K562 (cell line): ENCODE results near the gene SLC39A3. TPM values are rescaled to one million over a fixed set of nuclear protein-coding genes. Genes with fewer than 3 reads are reported as not detected.

Experiments used
- ARID1B ChIP-seq: fragments of 450-650 bp; IDR thresholded peaks from 2 replicates; pipeline ENCODE4 v1.6.1; 2016; ENCODE audit warnings: antibody characterized with exemption, mild to moderate bottlenecking, inconsistent platforms
- ATF4 ChIP-seq: fragments of 450-650 bp; formaldehyde crosslinking; IDR thresholded peaks from 2 replicates; pipeline ENCODE4 v1.4.0; 2022; ENCODE audit warnings: mild to moderate bottlenecking, moderate library complexity
- CBFA2T3 ChIP-seq: fragments of 450-650 bp; IDR thresholded peaks from 2 replicates; pipeline ENCODE4 v1.6.1; 2017
- CHCHD3 ChIP-seq: fragments of 250-450 bp; sonication (Bioruptor Pico); IDR thresholded peaks from 2 replicates; pipeline ENCODE4 v2.1.2; 2022; ENCODE audit warnings: mild to moderate bottlenecking
- COPS2 ChIP-seq: fragments of 450-650 bp; conservative IDR thresholded peaks from 2 replicates; pipeline ENCODE4 v1.6.1; 2016; ENCODE audit warnings: mild to moderate bottlenecking, moderate library complexity
- ELF1 ChIP-seq: fragments of 200-800 bp; sonication (Bioruptor generic); IDR thresholded peaks from 2 replicates; pipeline ENCODE4 v1.6.1; 2016; ENCODE audit warnings: missing genetic modification characterization, missing compliant biosample characterization
- HDAC2 ChIP-seq: fragments of 450-650 bp; IDR thresholded peaks from 2 replicates; pipeline ENCODE4 v1.6.1; 2016; ENCODE audit warnings: mild to moderate bottlenecking
- HMG20B ChIP-seq: fragments of 250-450 bp; sonication (Bioruptor Pico); IDR thresholded peaks from 2 replicates; pipeline ENCODE4 v1.5.0; 2021; ENCODE audit warnings: mild to moderate bottlenecking
- HMGXB4 ChIP-seq: sonication (generic); formaldehyde crosslinking; IDR thresholded peaks from 2 replicates; pipeline ENCODE4 v1.8.1; 2023; ENCODE audit warnings: mild to moderate bottlenecking, missing genetic modification reagents
- NFATC3 ChIP-seq: fragments of 450-650 bp; IDR thresholded peaks from 2 replicates; pipeline ENCODE4 v1.6.1; 2017; ENCODE audit warnings: mild to moderate bottlenecking
- NFXL1 ChIP-seq: fragments of 450-650 bp; formaldehyde crosslinking; IDR thresholded peaks from 2 replicates; pipeline ENCODE4 v1.4.0; 2021; ENCODE audit warnings: mild to moderate bottlenecking
- NR2C2 ChIP-seq, 2 experiments: fragments of 200-800 bp in 1 of 2; sonication (Bioruptor generic) in 1 of 2; sonication (generic) in 1 of 2; formaldehyde crosslinking in 1 of 2; IDR thresholded peaks; 2 replicates each; pipeline versions ENCODE4 v1.6.1 to v1.8.0; 2016 to 2022; ENCODE audit warnings: mild to moderate bottlenecking in 1 of 2, missing compliant biosample characterization in 1 of 2, missing genetic modification characterization in 1 of 2, missing genetic modification reagents in 1 of 2
- RBM22 ChIP-seq: fragments of 200-400 bp; formaldehyde crosslinking; IDR thresholded peaks from 2 replicates; pipeline ENCODE4 v1.6.1; 2018; ENCODE audit warnings: low read length, low read depth; ENCODE audit not compliant: poor library complexity, severe bottlenecking
- SIN3B ChIP-seq: fragments of 450-650 bp; IDR thresholded peaks from 2 replicates; pipeline ENCODE4 v1.6.1; 2017; ENCODE audit warnings: low read depth, mild to moderate bottlenecking, moderate library complexity
- SRSF3 ChIP-seq: fragments of 200-400 bp; formaldehyde crosslinking; IDR thresholded peaks from 2 replicates; pipeline ENCODE4 v1.6.1; 2016; ENCODE audit warnings: mild to moderate bottlenecking, low read length, moderate library complexity; ENCODE audit not compliant: insufficient read depth
- TGIF2 ChIP-seq: sonication (generic); formaldehyde crosslinking; IDR thresholded peaks from 2 replicates; pipeline ENCODE4 v1.8.1; 2022; ENCODE audit warnings: mild to moderate bottlenecking, missing genetic modification reagents, moderate library complexity
- ZNF3 ChIP-seq: fragments of 250-450 bp; sonication (Bioruptor Pico); IDR thresholded peaks from 2 replicates; pipeline ENCODE4 v1.5.0; 2021; ENCODE audit warnings: mild to moderate bottlenecking, moderate library complexity
- ZNF583 ChIP-seq: fragments of 250-450 bp; sonication (Bioruptor Pico); IDR thresholded peaks from 2 replicates; pipeline ENCODE4 v1.4.0; 2020
- ZNF584 ChIP-seq: fragments of 200-800 bp; sonication (Bioruptor generic); IDR thresholded peaks from 2 replicates; pipeline ENCODE4 v1.6.1; 2016; ENCODE audit warnings: low read depth, mild to moderate bottlenecking, missing genetic modification characterization, missing compliant biosample characterization
- polyA plus RNA-seq, 8 experiments: library from polyadenylated mRNA; depleted of rRNA in 4 of 8; stranded (reverse) in 5 of 8; unstranded in 3 of 8; fragments of >200 nt; fragmentation: Nextera tagmentation in 2 of 8; fragmentation: Illumina TruSeq in 1 of 8; extraction: Ambion mirVana in 2 of 8; extraction: Trizol in 1 of 8; gene quantifications; 2 replicates each; pipeline versions ENCODE4 v1.2.1 to v1.2.3, GENCODE V29; 2011 to 2014; ENCODE audit warnings: inconsistent platforms in 1 of 8, missing spikeins in 1 of 8
- total RNA-seq, 7 experiments: library from RNA; depleted of rRNA in 6 of 7; stranded (reverse); fragments of >200 nt in 6 of 7; fragmentation: Illumina TruSeq in 2 of 7; extraction: Trizol in 2 of 7; gene quantifications; 2 replicates each; pipeline versions ENCODE4 v1.2.1 to v1.2.3, GENCODE V29; 2011 to 2021; ENCODE audit warnings: low replicate concordance in 1 of 7
- TF ChIP-seq, protein P1 (sequence below): fragments of 250-450 bp; sonication (Bioruptor Pico); IDR thresholded peaks from 2 replicates; pipeline ENCODE4 v1.5.0; 2020; ENCODE audit warnings: mild to moderate bottlenecking, borderline replicate concordance
- TF ChIP-seq, protein P2 (sequence below): fragments of 450-650 bp; IDR thresholded peaks from 2 replicates; pipeline ENCODE4 v1.7.1; 2018; ENCODE audit warnings: mild to moderate bottlenecking, low read depth; ENCODE audit not compliant: partially characterized antibody

SLC39A3 gene
- total and polyA plus RNA-seq, 9 of the 15 experiments (the other 6 are each of a cell fraction or from before 2014, with no cell fraction given): 2.3 to 215 (median 127) TPM

- no peak for TF ChIP-seq ARID1B
- TF ChIP-seq, protein P1, sequence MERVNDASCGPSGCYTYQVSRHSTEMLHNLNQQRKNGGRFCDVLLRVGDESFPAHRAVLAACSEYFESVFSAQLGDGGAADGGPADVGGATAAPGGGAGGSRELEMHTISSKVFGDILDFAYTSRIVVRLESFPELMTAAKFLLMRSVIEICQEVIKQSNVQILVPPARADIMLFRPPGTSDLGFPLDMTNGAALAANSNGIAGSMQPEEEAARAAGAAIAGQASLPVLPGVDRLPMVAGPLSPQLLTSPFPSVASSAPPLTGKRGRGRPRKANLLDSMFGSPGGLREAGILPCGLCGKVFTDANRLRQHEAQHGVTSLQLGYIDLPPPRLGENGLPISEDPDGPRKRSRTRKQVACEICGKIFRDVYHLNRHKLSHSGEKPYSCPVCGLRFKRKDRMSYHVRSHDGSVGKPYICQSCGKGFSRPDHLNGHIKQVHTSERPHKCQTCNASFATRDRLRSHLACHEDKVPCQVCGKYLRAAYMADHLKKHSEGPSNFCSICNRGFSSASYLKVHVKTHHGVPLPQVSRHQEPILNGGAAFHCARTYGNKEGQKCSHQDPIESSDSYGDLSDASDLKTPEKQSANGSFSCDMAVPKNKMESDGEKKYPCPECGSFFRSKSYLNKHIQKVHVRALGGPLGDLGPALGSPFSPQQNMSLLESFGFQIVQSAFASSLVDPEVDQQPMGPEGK: no peak
- TF ChIP-seq ATF4 (CRISPR knock-in tag): peak; percentile 62; the same call in 1 of the 2 replicates
- peak; percentile 63; the same call in 1 of the 2 replicates for TF ChIP-seq ZNF584
- no peak for TF ChIP-seq NFXL1
- TF ChIP-seq HMGXB4 (CRISPR knock-in tag): no peak
- TF ChIP-seq ZNF583: peak; percentile 60; the same call in 1 of the 2 replicates
- no peak for TF ChIP-seq ZNF3
- peak; percentile 84 for TF ChIP-seq RBM22
- 0 out of 2 replicates have a peak, but pooled peaks have one; percentile 47 for TF ChIP-seq SRSF3
- TF ChIP-seq ELF1 (tag): no peak
- no peak for TF ChIP-seq HMG20B (CRISPR knock-in tag)
- no peak for TF ChIP-seq COPS2
- peak; percentile 74; the same call in 1 of the 2 replicates for TF ChIP-seq SIN3B
- TF ChIP-seq CBFA2T3: no peak
- TF ChIP-seq NFATC3: 0 out of 2 replicates have a peak, but pooled peaks have one; percentile 52
- no peak for TF ChIP-seq CHCHD3 (CRISPR knock-in tag)
- peak; percentile 90 for TF ChIP-seq TGIF2 (CRISPR knock-in tag)
- TF ChIP-seq, protein P2, sequence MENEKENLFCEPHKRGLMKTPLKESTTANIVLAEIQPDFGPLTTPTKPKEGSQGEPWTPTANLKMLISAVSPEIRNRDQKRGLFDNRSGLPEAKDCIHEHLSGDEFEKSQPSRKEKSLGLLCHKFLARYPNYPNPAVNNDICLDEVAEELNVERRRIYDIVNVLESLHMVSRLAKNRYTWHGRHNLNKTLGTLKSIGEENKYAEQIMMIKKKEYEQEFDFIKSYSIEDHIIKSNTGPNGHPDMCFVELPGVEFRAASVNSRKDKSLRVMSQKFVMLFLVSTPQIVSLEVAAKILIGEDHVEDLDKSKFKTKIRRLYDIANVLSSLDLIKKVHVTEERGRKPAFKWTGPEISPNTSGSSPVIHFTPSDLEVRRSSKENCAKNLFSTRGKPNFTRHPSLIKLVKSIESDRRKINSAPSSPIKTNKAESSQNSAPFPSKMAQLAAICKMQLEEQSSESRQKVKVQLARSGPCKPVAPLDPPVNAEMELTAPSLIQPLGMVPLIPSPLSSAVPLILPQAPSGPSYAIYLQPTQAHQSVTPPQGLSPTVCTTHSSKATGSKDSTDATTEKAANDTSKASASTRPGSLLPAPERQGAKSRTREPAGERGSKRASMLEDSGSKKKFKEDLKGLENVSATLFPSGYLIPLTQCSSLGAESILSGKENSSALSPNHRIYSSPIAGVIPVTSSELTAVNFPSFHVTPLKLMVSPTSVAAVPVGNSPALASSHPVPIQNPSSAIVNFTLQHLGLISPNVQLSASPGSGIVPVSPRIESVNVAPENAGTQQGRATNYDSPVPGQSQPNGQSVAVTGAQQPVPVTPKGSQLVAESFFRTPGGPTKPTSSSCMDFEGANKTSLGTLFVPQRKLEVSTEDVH: peak; percentile 83
- peak; percentile 78 for TF ChIP-seq HDAC2
- TF ChIP-seq NR2C2 (CRISPR knock-in tag; IDR thresholded peaks at IDR 0.05): peak; percentile 80
- TF ChIP-seq NR2C2 (tag; IDR thresholded peaks at IDR 0.05): peak; percentile 16; the same call in 1 of the 2 replicates
Measured at GRCh38 chr19:2739602-2740313, at the start of gene SLC39A3 (continued).
